ENCODE measurements around the gene BCKDK. TPM values are rescaled to one million over a fixed set of nuclear protein-coding genes. Genes with fewer than 3 reads are reported as not detected.
A peak's percentile ranks its signal among the peaks of the same experiment; 100 is the strongest.

The BCKDK gene
- total RNA-seq, 1 experiment from 2014 or later = 58.3 TPM

- ATAC-seq = peak; percentile 9
- POLR2A ChIA-PET = interaction anchor here (1.2 kb wide), 1 partner anchor 9 kb away, joined by 4 read pairs; the partner anchor contains the start of gene KAT8
Observed at GRCh38 chr16:31108794-31109558, 790 bp downstream of the BCKDK start.

GRCh38 chr16:31109622-31110021, 1.4 kb downstream of the BCKDK start:
- no peaks in the 10 kb centered on the region for H3K9me3 Mint-ChIP-seq
- peak overlapping the region; percentile 67 for H3K4me3 Mint-ChIP-seq
- CTCF ChIA-PET = interaction anchor here (1.6 to 3.0 kb wide), 2 partner anchors 32 to 125 kb away, joined by 4 to 9 read pairs; partner anchors contain the start of gene HSD3B7

More at GRCh38 chr16:31108794-31109558, 790 bp downstream of the BCKDK start:
- CTCF ChIA-PET = interaction anchor here (0.6 to 3.0 kb wide), 3 partner anchors 9 to 124 kb away, joined by 3 to 9 read pairs (median 4); partner anchors contain the start of genes HSD3B7 and KAT8
- DNase-seq (ENCODE audit: low spot score) = no peak
- no peak overlapping the region for H3K27ac Mint-ChIP-seq
- peaks cover 30% of the 10 kb centered on the region for H3K36me3 Mint-ChIP-seq
- H3K9me3 Mint-ChIP-seq = no peaks in the 10 kb centered on the region
- peaks cover 9% of the 10 kb centered on the region; the same call in 1 of the 2 replicates for H3K4me1 Mint-ChIP-seq
- no peaks in the 10 kb centered on the region for H3K27me3 Mint-ChIP-seq (ENCODE audit: low read depth)
- H3K4me3 Mint-ChIP-seq = peak overlapping the region; percentile 74
- TF ChIP-seq MAX (CRISPR knock-in tag; IDR thresholded peaks at IDR 0.05) = peak; percentile 58; the same call in 1 of the 2 replicates
- no peak for TF ChIP-seq ZNF138 (CRISPR knock-in tag; conservative IDR thresholded peaks at IDR 0.05)

DNA sequence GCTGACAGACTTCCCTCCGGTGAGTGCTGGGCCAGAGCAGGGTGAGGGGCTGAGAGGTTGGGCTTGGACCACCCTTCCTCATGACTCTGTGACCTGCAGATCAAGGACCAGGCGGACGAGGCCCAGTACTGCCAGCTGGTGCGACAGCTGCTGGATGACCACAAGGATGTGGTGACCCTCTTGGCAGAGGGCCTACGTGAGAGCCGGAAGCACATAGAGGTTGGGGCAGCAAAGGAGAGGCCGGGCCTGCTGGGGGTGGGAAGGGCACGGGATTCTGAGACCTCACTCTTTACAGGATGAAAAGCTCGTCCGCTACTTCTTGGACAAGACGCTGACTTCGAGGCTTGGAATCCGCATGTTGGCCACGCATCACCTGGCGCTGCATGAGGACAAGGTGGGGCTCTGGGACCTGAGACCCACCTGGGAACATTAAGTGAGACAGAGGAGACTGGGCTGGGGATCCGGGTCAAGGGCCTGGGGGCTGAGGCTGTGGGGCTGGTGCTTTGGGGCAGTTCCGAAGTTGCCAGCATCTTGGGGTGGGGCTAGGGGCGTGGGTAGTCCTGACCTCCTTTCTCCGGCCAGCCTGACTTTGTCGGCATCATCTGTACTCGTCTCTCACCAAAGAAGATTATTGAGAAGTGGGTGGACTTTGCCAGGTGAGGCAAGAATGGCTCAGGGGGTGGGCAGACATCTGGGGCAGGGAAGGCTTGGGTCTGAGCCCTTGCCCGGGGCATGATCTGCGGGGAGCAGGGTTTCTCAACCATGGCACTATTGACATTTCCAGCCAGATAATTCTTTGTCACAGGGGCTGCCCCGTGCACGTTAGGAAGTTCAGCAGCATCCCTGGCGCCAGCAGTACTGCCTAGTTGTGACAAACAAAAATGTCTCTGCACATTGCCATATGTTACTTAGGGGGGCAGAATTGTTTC, 2.2 kb downstream of the BCKDK start:
- no peaks in the 10 kb centered on the region for H3K27me3 Mint-ChIP-seq (ENCODE audit: low read depth)
- no peak overlapping the region for H3K27ac Mint-ChIP-seq
- DNase-seq (ENCODE audit: low spot score) (no peak), ATAC-seq (no peak)
- TF ChIP-seq NFE2L1 (CRISPR knock-in tag; IDR thresholded peaks at IDR 0.05) = no peak
- no peak for TF ChIP-seq ZNF232 (CRISPR knock-in tag; IDR thresholded peaks at IDR 0.05)
- no peak for TF ChIP-seq TEAD4 (CRISPR knock-in tag; IDR thresholded peaks at IDR 0.05)
- no peak for TF ChIP-seq STAT6 (CRISPR knock-in tag; conservative IDR thresholded peaks at IDR 0.05; ENCODE audit: low read depth)
- no peak for TF ChIP-seq JAZF1 (CRISPR knock-in tag; IDR thresholded peaks at IDR 0.05)
- ChIA-PET CTCF (interaction anchor here (1.6 kb wide), 1 partner anchor 126 kb away, joined by 4 read pairs; the partner anchor contains the start of gene HSD3B7), POLR2A (interaction anchor here (1.2 kb wide), 1 partner anchor 7 kb away, joined by 4 read pairs; the partner anchor contains the start of gene KAT8)
- H3K4me1 Mint-ChIP-seq = peaks cover 9% of the 10 kb centered on the region; the same call in 1 of the 2 replicates
- no peaks in the 10 kb centered on the region for H3K9me3 Mint-ChIP-seq
- peak overlapping the region; percentile 67 for H3K4me3 Mint-ChIP-seq
- H3K36me3 Mint-ChIP-seq = peaks cover 30% of the 10 kb centered on the region

More at GRCh38 chr16:31109622-31110021, 1.4 kb downstream of the BCKDK start:
- ATAC-seq (no peak), DNase-seq (ENCODE audit: low spot score) (no peak)
- Mint-ChIP-seq H3K27me3 (ENCODE audit: low read depth) (no peaks in the 10 kb centered on the region), H3K36me3 (peaks cover 30% of the 10 kb centered on the region), H3K4me1 (peaks cover 9% of the 10 kb centered on the region; the same call in 1 of the 2 replicates), H3K27ac (no peak overlapping the region)
- TF ChIP-seq TEAD1 (CRISPR knock-in tag; IDR thresholded peaks at IDR 0.05) (no peak), ETV6 (CRISPR knock-in tag; IDR thresholded peaks at IDR 0.05) (no peak), ZNF317 (CRISPR knock-in tag; IDR thresholded peaks at IDR 0.05; ENCODE audit: borderline replicate concordance, low read depth) (no peak), SMAD4 (CRISPR knock-in tag; IDR thresholded peaks at IDR 0.05) (no peak), ATF1 (CRISPR knock-in tag; IDR thresholded peaks at IDR 0.05) (no peak)
- POLR2A ChIA-PET = interaction anchor here (1.2 kb wide), 1 partner anchor 8 kb away, joined by 4 read pairs; the partner anchor contains the start of gene KAT8

DNA sequence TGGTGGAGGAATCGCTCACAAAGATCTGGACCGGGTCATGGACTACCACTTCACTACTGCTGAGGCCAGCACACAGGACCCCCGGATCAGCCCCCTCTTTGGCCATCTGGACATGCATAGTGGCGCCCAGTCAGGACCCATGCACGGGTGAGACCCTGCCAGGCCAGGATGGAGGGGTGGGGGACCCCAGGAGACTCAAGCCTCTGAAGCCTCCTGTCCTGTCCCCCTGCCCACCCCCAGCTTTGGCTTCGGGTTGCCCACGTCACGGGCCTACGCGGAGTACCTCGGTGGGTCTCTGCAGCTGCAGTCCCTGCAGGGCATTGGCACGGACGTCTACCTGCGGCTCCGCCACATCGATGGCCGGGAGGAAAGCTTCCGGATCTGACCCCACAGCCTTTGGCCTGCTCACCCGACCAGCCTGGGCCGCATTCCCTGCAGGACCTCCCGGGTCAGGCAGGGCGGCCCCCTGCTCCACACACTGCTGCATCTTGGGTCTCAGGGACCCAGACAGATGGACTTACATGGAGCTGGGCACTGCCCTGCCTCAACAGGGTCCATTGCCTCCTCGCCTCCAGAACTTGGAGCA, 3.8 kb downstream of the BCKDK start:
- no peak overlapping the region for H3K27ac Mint-ChIP-seq
- POLR2A ChIA-PET = no interaction called here
- TF ChIP-seq ATF1 (CRISPR knock-in tag; IDR thresholded peaks at IDR 0.05) (no peak), ZNF512 (CRISPR knock-in tag; IDR thresholded peaks at IDR 0.05; ENCODE audit: borderline replicate concordance) (no peak), ZNF396 (CRISPR knock-in tag; IDR thresholded peaks at IDR 0.05; ENCODE audit: borderline replicate concordance) (no peak), GABPB1 (CRISPR knock-in tag; IDR thresholded peaks at IDR 0.05) (no peak), ZNF121 (CRISPR knock-in tag; IDR thresholded peaks at IDR 0.05) (no peak), NR2C2 (CRISPR knock-in tag; IDR thresholded peaks at IDR 0.05) (no peak)

More for the DNA sequence above, 3.8 kb downstream of the BCKDK start:
- H3K4me3 Mint-ChIP-seq = no peak overlapping the region
- peaks cover 9% of the 10 kb centered on the region; the same call in 1 of the 2 replicates for H3K4me1 Mint-ChIP-seq
- CTCF ChIA-PET = no interaction called here
- no peak for DNase-seq (ENCODE audit: low spot score)
- H3K9me3 Mint-ChIP-seq = no peaks in the 10 kb centered on the region
- H3K27me3 Mint-ChIP-seq (ENCODE audit: low read depth) = no peaks in the 10 kb centered on the region
- ATAC-seq = no peak
- H3K36me3 Mint-ChIP-seq = peaks cover 30% of the 10 kb centered on the region

All from WTC11 (cell line).